ENCODE data around the gene ZNF362.

Gene ZNF362

GRCh38 chr1:33349778-33350610, 93.7 kb downstream of the ZNF362 start:
- DNase-seq, result peak; percentile 63 to 73 (median 68)
